ENCODE data around the gene UBE2E1. TPM values are rescaled to one million over a fixed set of nuclear protein-coding genes. Genes with fewer than 3 reads are reported as not detected.

UBE2E1 gene
- total RNA-seq, 1 donor from 2014 or later, result 87.8 TPM

DNA sequence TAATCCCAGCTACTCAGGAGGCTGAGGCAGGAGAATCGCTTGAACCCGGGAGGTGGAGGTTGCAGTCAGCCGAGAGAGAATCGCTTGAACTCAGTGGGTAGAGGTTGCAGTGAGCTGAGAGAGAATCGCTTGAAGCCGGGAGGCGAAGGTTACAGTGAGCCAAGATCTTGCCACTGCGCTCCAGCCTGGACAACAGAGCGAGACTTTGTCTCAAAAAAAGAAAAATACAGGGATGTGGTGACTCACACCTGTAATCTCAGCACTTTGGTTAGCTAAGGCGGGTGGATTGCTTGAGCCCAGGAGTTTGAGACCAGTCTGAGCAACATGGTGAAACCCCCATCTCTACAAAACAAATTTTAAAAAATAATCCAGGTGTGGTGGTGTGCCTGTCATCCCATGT is 26.8 kb downstream of the UBE2E1 start:
- intact Hi-C loops (cut with DNase I), result no loop called here
- Histone ChIP-seq H3K9me3 (no peaks in the 10 kb centered on the region), H3K27ac (no peak overlapping the region), H3K27me3 (ENCODE audit: low read depth) (no peaks in the 10 kb centered on the region), H3K4me3 (no peak overlapping the region), H3K4me1 (peaks cover 52% of the 10 kb centered on the region), H3K36me3 (no peaks in the 10 kb centered on the region)
- DNase-seq (no peak), ATAC-seq (no peak)
- TF ChIP-seq, protein P1, sequence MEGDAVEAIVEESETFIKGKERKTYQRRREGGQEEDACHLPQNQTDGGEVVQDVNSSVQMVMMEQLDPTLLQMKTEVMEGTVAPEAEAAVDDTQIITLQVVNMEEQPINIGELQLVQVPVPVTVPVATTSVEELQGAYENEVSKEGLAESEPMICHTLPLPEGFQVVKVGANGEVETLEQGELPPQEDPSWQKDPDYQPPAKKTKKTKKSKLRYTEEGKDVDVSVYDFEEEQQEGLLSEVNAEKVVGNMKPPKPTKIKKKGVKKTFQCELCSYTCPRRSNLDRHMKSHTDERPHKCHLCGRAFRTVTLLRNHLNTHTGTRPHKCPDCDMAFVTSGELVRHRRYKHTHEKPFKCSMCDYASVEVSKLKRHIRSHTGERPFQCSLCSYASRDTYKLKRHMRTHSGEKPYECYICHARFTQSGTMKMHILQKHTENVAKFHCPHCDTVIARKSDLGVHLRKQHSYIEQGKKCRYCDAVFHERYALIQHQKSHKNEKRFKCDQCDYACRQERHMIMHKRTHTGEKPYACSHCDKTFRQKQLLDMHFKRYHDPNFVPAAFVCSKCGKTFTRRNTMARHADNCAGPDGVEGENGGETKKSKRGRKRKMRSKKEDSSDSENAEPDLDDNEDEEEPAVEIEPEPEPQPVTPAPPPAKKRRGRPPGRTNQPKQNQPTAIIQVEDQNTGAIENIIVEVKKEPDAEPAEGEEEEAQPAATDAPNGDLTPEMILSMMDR (IDR thresholded peaks at IDR 0.05), result no peak

GRCh38 chr3:23834082-23834870 is 28.5 kb downstream of the UBE2E1 start:
- no peak for DNase-seq
- Histone ChIP-seq H3K27ac (no peak overlapping the region), H3K4me3 (no peak overlapping the region), H3K4me1 (peaks cover 47% of the 10 kb centered on the region), H3K9me3 (no peaks in the 10 kb centered on the region), H3K36me3 (no peaks in the 10 kb centered on the region), H3K27me3 (ENCODE audit: low read depth) (no peaks in the 10 kb centered on the region)
- intact Hi-C loops (cut with DNase I), result no loop called here
- ATAC-seq, result no peak
- TF ChIP-seq, protein P1 (IDR thresholded peaks at IDR 0.05), result no peak

DNA sequence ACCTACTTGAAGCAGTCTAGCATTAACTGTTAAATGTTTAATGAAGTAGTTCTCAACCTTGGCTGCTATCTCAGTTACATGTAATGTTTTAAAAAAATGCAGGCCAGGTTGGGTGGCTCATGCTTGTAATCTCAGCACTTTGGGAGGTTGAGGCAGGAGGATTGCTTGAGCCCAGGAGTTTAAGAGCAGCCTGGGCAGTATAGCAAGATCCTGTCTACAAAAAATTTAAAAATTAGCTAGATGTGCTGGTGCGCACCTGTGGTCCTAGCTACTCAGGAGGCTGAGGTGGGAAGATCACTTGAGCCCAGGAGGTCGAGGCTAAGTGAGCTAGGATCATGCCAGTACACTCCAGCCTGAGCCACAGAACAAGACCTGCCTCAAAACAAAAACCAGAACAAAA is 29.3 kb downstream of the UBE2E1 start:
- Histone ChIP-seq H3K9me3 (no peaks in the 10 kb centered on the region), H3K4me3 (no peak overlapping the region), H3K27me3 (ENCODE audit: low read depth) (no peaks in the 10 kb centered on the region), H3K27ac (no peak overlapping the region), H3K36me3 (no peaks in the 10 kb centered on the region), H3K4me1 (peaks cover 39% of the 10 kb centered on the region)
- TF ChIP-seq, protein P1 (IDR thresholded peaks at IDR 0.05), result no peak
- DNase-seq (no peak), ATAC-seq (no peak)
- intact Hi-C loops (cut with DNase I), result no loop called here

GRCh38 chr3:23835802-23836201 is 30.0 kb downstream of the UBE2E1 start:
- H3K4me3 ChIP-seq, result no peak overlapping the region
- intact Hi-C loops (cut with DNase I), result no loop called here
- DNase-seq, result no peak
- H3K27me3 ChIP-seq (ENCODE audit: low read depth), result no peaks in the 10 kb centered on the region
- no peaks in the 10 kb centered on the region for H3K36me3 ChIP-seq
- no peaks in the 10 kb centered on the region for H3K9me3 ChIP-seq
- TF ChIP-seq, protein P1 (IDR thresholded peaks at IDR 0.05), result no peak
- H3K4me1 ChIP-seq, result peaks cover 34% of the 10 kb centered on the region
- H3K27ac ChIP-seq, result no peak overlapping the region
- no peak for ATAC-seq

- no peak overlapping the region for H3K4me3 ChIP-seq
- no peaks in the 10 kb centered on the region for H3K36me3 ChIP-seq
- ATAC-seq, result peak in 1 of 2 donors; percentile 23
- peaks cover 34% of the 10 kb centered on the region for H3K4me1 ChIP-seq
- H3K9me3 ChIP-seq, result no peaks in the 10 kb centered on the region
- no peak for DNase-seq
- TF ChIP-seq, protein P1 (IDR thresholded peaks at IDR 0.05), result no peak
- intact Hi-C loops (cut with DNase I), result no loop called here
- H3K27me3 ChIP-seq (ENCODE audit: low read depth), result no peaks in the 10 kb centered on the region
- H3K27ac ChIP-seq, result no peak overlapping the region
Measured at GRCh38 chr3:23836536-23837230, 30.9 kb downstream of the UBE2E1 start.
